D721Med (cell line): Measurements from ENCODE around the gene FLACC1.

Experiments
- DNase-seq: peaks from one replicate; pipeline ENCODE4 v3.0.0; 2011; ENCODE audit warnings: low spot score; ENCODE audit not compliant: insufficient read length
- FAIRE-seq: peaks from 2 replicates; lab custom pipeline; 2011; peaks lifted over from hg19 to GRCh38; lab: Jason Lieb, UNC
- CTCF ChIP-seq: IDR thresholded peaks from 2 replicates; pipeline ENCODE4 v1.5.1; 2012; ENCODE audit warnings: mild to moderate bottlenecking, control low read depth; ENCODE audit not compliant: insufficient read depth; ENCODE audit errors: missing control alignments

The FLACC1 gene

GRCh38 chr2:201260302-201260800 is 96.8 kb downstream of the FLACC1 start, which contains the start of gene CASP8:
TSS of gene CASP8 (plus strand) at chr2:201260536. CDS start at chr2:201266487, 5,951 bp downstream.
- no peak for TF ChIP-seq CTCF
- no peak for FAIRE-seq

GRCh38 chr2:201258666-201259615 is 98.2 kb downstream of the FLACC1 start:
- FAIRE-seq (no peak), DNase-seq (no peak)
- no peak for TF ChIP-seq CTCF

More at GRCh38 chr2:201260302-201260800, 96.8 kb downstream of the FLACC1 start, which contains the start of gene CASP8:
- DNase-seq = no peak

- DNase-seq (no peak), FAIRE-seq (no peak)
- TF ChIP-seq CTCF = no peak
Measured at GRCh38 chr2:201257956-201258665, 99.0 kb downstream of the FLACC1 start.

- FAIRE-seq (no peak), DNase-seq (no peak)
- TF ChIP-seq CTCF = no peak
Measured at GRCh38 chr2:201257381-201257955, 99.7 kb downstream of the FLACC1 start.

- TF ChIP-seq CTCF = no peak
- FAIRE-seq (no peak), DNase-seq (no peak)
Measured at GRCh38 chr2:201256082-201256481, 101.1 kb downstream of the FLACC1 start.

GRCh38 chr2:201255408-201256033 is 101.6 kb downstream of the FLACC1 start:
- no peak for FAIRE-seq
- no peak for DNase-seq
- TF ChIP-seq CTCF = no peak
